Naive thymus-derived CD4-positive, alpha-beta T cell (primary cell): ENCODE measurements around the gene LRRK1. TPM values are rescaled to one million over a fixed set of nuclear protein-coding genes. Genes with fewer than 3 reads are reported as not detected.

Source experiments
- ATAC-seq: fragments of 150-1000 bp; cut with Tn5 transposase; 2 replicates; pipeline ENCODE4 v1.10.0; 2021; ENCODE audit warnings: mild to moderate bottlenecking, moderate library complexity
- CTCF ChIA-PET: fragments of 350-600 bp; sonication (Branson Sonifier 250); formaldehyde crosslinking; loops from one replicate; lab custom pipeline; 2021; ENCODE audit warnings: antibody characterized with exemption; lab: Charles Lee
- POLR2A ChIA-PET: fragments of 350-600 bp; sonication (Branson Sonifier 250); formaldehyde crosslinking; loops from one replicate; lab custom pipeline; 2021; ENCODE audit warnings: antibody characterized with exemption, inconsistent platforms; lab: Charles Lee
- DNase-seq, 9 donors: peaks; one replicate each; pipeline versions ENCODE4 v3.0.0 to v3.0.0-alpha.2; 2020 to 2022; ENCODE audit warnings: mixed read lengths in 1 of 9
- H3K27ac ChIP-seq: one replicate; pipeline ENCODE4 v1.7.0; 2013; ENCODE audit warnings: mild to moderate bottlenecking, low read depth, low read length, moderate library complexity
- H3K27me3 ChIP-seq, 2 donors: one replicate each; pipeline ENCODE4 v1.7.0; 2013; ENCODE audit warnings: low read length in 2 of 2, mild to moderate bottlenecking in 2 of 2, moderate library complexity in 2 of 2; ENCODE audit not compliant: control insufficient read depth in 2 of 2, insufficient read depth in 2 of 2
- H3K36me3 ChIP-seq, 3 experiments: 1 replicate in 2 of 3; 2 replicates in 1 of 3; pipeline ENCODE4 v1.7.0; 2013; ENCODE audit warnings: low read length in 3 of 3, mild to moderate bottlenecking in 3 of 3, moderate library complexity in 1 of 3; ENCODE audit not compliant: insufficient read depth in 3 of 3, control insufficient read depth in 2 of 3
- H3K4me1 ChIP-seq, 2 donors: one replicate each; pipeline ENCODE4 v1.7.0; 2013; ENCODE audit warnings: low read length in 2 of 2, mild to moderate bottlenecking in 2 of 2, moderate library complexity in 1 of 2; ENCODE audit not compliant: control insufficient read depth in 2 of 2, insufficient read depth in 2 of 2
- H3K4me3 ChIP-seq: 2 replicates; pipeline ENCODE4 v1.7.0; 2013; ENCODE audit warnings: mild to moderate bottlenecking, low read length
- H3K9me3 ChIP-seq, 3 experiments: 1 replicate in 2 of 3; 2 replicates in 1 of 3; pipeline ENCODE4 v1.7.0; 2013; ENCODE audit warnings: low read length in 3 of 3; ENCODE audit not compliant: control insufficient read depth in 2 of 3
- H3K27ac Mint-ChIP-seq, 9 donors: one replicate each; pipeline ENCODE4 v1.8.0; 2020 to 2022; ENCODE audit warnings: mixed read lengths in 9 of 9, mild to moderate bottlenecking in 8 of 9, moderate library complexity in 5 of 9, inconsistent platforms in 2 of 9
- H3K27me3 Mint-ChIP-seq, 5 donors: one replicate each; pipeline ENCODE4 v1.8.0; 2021 to 2022; ENCODE audit warnings: mixed read lengths in 5 of 5, mild to moderate bottlenecking in 1 of 5
- H3K36me3 Mint-ChIP-seq, 5 donors: one replicate each; pipeline ENCODE4 v1.8.0; 2020 to 2022; ENCODE audit warnings: mixed read lengths in 5 of 5, mild to moderate bottlenecking in 3 of 5, inconsistent platforms in 1 of 5
- H3K4me1 Mint-ChIP-seq, 7 donors: one replicate each; pipeline ENCODE4 v1.8.0; 2020 to 2022; ENCODE audit warnings: mixed read lengths in 7 of 7, mild to moderate bottlenecking in 3 of 7, inconsistent platforms in 1 of 7
- H3K4me3 Mint-ChIP-seq, 10 donors: one replicate each; pipeline ENCODE4 v1.8.0; 2020 to 2022; ENCODE audit warnings: mild to moderate bottlenecking in 10 of 10, mixed read lengths in 10 of 10, moderate library complexity in 6 of 10, inconsistent platforms in 2 of 10
- H3K9me3 Mint-ChIP-seq, 11 donors: one replicate each; pipeline ENCODE4 v1.8.0; 2020 to 2022; ENCODE audit warnings: mixed read lengths in 11 of 11, mild to moderate bottlenecking in 4 of 11, inconsistent platforms in 1 of 11, moderate library complexity in 1 of 11
- intact Hi-C, 2 donors: fragments of 100-400 bp; cut with micrococcal nuclease; formaldehyde crosslinking; loops; one replicate each; pipeline ENCODE4 v1.15.1; 2023
- polyA plus RNA-seq, 2 donors: library from polyadenylated mRNA; unstranded; fragments of 300-500 nt; fragmentation: Illumina TruSeq; gene quantifications; one replicate each; pipeline ENCODE4 v1.2.3, GENCODE V29; 2021
- total RNA-seq, 6 experiments: library from RNA in 5 of 6; stranded (reverse) in 5 of 6; gene quantifications; 1 replicate in 5 of 6; 2 replicates in 1 of 6; pipeline ENCODE4 v1.2.3 and lab custom pipeline; 2021 to 2026

Gene LRRK1
- total and polyA plus RNA-seq, 7 experiments from 2014 or later, result 0.54 to 15.1 (median 0.60) TPM; not detected in 2

GRCh38 chr15:100878648-100879047 lies 40.5 kb upstream of the LRRK1 start:
- Mint-ChIP-seq H3K27me3 (peaks cover 54 to 80% (median 67%) of the 10 kb centered on the region in 5 donors), H3K4me3 (peak overlapping the region; percentile 57 to 83 (median 69)), H3K36me3 (no peaks in the 10 kb centered on the region), H3K9me3 (peaks cover 0 to 2% (median 0%) of the 10 kb centered on the region in 11 donors), H3K4me1 (peaks cover 0 to 18% (median 14%) of the 10 kb centered on the region in 7 donors), H3K27ac (no peak overlapping the region)
- no peaks in the 10 kb centered on the region for H3K9me3 ChIP-seq
- no peak overlapping the region for H3K27ac ChIP-seq
- no peak overlapping the region for H3K4me3 ChIP-seq
- no peaks in the 10 kb centered on the region for H3K36me3 ChIP-seq
- ATAC-seq (no peak), DNase-seq (no peak)
- ChIA-PET CTCF (no interaction called here), POLR2A (interaction anchor here (0.6 kb wide), 1 partner anchor 483 kb away, joined by 5 read pairs; no protein-coding TSS in a partner anchor)
- intact Hi-C loops, result no loop called here
- no peaks in the 10 kb centered on the region for H3K4me1 ChIP-seq
- H3K27me3 ChIP-seq, result peaks cover 0 to 6% of the 10 kb centered on the region in 2 donors

GRCh38 chr15:100879061-100879463 lies 40.1 kb upstream of the LRRK1 start:
- H3K4me3 ChIP-seq, result no peak overlapping the region
- peak in 1 of 9 donors; percentile 23 for DNase-seq
- ChIA-PET CTCF (no interaction called here), POLR2A (interaction anchor here (0.6 kb wide), 1 partner anchor 483 kb away, joined by 5 read pairs; no protein-coding TSS in a partner anchor)
- no peak overlapping the region for H3K27ac Mint-ChIP-seq
- peak; percentile 16 for ATAC-seq
- no peaks in the 10 kb centered on the region for H3K9me3 ChIP-seq
- peaks cover 0 to 2% (median 0%) of the 10 kb centered on the region in 11 donors for H3K9me3 Mint-ChIP-seq
- H3K27me3 Mint-ChIP-seq, result peaks cover 58 to 83% (median 71%) of the 10 kb centered on the region in 5 donors
- intact Hi-C loops, result no loop called here
- peaks cover 0 to 18% (median 14%) of the 10 kb centered on the region in 7 donors for H3K4me1 Mint-ChIP-seq
- H3K36me3 ChIP-seq, result no peaks in the 10 kb centered on the region
- H3K4me1 ChIP-seq, result no peaks in the 10 kb centered on the region
- no peaks in the 10 kb centered on the region for H3K36me3 Mint-ChIP-seq
- H3K4me3 Mint-ChIP-seq, result peak overlapping the region in 4 of 10 donors; percentile 69 to 83 (median 76)
- no peak overlapping the region for H3K27ac ChIP-seq
- H3K27me3 ChIP-seq, result peaks cover 0 to 6% of the 10 kb centered on the region in 2 donors

DNA sequence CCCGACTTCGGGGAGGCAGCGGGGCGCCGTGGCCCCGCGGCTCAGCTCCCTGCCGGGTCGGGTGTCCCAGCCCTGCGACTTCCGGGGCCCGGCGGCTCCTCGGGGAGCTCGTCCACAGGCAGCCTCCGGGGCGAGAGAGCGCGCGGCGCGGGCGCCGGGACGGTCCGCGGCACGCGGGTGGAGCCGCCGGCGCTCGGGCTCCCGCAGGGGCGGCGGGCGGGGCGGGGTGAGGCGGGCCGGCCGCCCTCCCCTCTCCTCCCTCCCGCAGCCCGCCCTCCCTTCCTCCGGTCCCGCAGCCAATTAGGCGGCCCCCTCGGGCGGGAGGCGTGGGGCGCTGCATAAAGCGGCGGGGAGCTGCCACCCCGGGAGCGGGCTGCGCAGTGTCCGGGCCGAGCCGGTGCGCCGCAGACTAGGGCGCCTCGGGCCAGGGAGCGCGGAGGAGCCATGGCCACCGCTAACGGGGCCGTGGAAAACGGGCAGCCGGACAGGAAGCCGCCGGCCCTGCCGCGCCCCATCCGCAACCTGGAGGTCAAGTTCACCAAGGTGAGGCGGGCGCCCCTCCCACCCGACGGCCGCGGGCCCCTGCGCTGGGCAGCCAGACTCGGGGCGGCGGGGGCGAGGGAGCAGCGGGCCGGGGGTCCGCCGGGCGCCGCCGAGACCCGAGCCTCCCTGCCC lies 39.6 kb upstream of the LRRK1 start, which contains the start of gene ALDH1A3:
TSS of gene ALDH1A3 (plus strand) at position 368 of the 675 bp plus-strand sequence. CDS start at position 445, 77 bp downstream.
- peak in 1 of 9 donors; percentile 34 for DNase-seq
- peak; percentile 40 for ATAC-seq
- no peaks in the 10 kb centered on the region for H3K36me3 Mint-ChIP-seq

DNA sequence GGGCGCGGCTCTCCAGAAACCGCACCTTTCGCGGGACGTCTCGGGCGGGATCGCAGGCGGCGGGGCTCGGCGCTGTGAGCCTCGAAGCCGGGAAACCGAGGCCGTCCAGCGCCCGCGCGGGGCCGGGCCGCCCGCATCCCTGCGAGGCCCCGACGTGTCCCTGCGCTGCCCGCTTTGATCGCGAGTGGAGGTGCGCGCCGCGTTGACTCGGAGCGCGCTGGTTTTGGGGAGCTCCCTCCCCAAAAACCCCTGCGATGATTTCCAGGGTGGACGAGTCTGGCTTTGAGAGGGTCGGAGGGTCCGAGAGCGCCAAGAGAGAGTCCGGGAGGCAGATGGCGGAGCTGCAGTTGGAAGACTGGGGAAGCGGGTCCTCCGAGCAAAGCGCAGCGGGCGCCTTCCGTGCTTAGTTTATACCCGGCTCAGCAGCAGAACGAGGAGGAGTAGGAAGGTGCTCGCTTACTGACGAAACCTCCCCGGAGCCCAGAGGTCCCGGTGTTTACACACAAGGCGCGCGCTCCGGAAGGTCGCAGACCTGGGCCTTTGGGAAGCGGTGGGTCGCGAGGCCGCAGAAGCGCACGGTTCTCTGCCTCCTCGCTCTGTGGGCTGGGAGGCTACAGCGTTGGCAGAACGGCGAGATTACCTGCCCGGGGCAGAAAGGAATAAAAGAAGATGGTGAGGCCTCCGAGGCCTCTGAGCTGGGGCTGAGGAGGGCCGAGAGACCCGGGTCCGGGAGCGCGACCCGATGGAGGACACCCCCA lies 38.8 kb upstream of the LRRK1 start:
- H3K9me3 Mint-ChIP-seq, result peaks cover 0 to 2% (median 0%) of the 10 kb centered on the region in 11 donors
- intact Hi-C loops, result no loop called here
- H3K4me3 ChIP-seq, result no peak overlapping the region
- H3K4me3 Mint-ChIP-seq, result peak overlapping the region in 8 of 10 donors; percentile 33 to 78 (median 60)
- peaks cover 0 to 6% of the 10 kb centered on the region in 2 donors for H3K27me3 ChIP-seq
- no peaks in the 10 kb centered on the region for H3K9me3 ChIP-seq
- POLR2A ChIA-PET, result no interaction called here
- peaks cover 71 to 83% (median 82%) of the 10 kb centered on the region in 5 donors for H3K27me3 Mint-ChIP-seq
- no peak overlapping the region for H3K27ac ChIP-seq
- no peaks in the 10 kb centered on the region for H3K4me1 ChIP-seq
- H3K27ac Mint-ChIP-seq, result no peak overlapping the region
- ATAC-seq (no peak), DNase-seq (no peak)
- no peaks in the 10 kb centered on the region for H3K36me3 ChIP-seq
- no peaks in the 10 kb centered on the region for H3K36me3 Mint-ChIP-seq
- CTCF ChIA-PET, result no interaction called here
- peaks cover 0 to 18% (median 14%) of the 10 kb centered on the region in 7 donors for H3K4me1 Mint-ChIP-seq

More for the DNA sequence above, 39.6 kb upstream of the LRRK1 start, which contains the start of gene ALDH1A3:
- Histone ChIP-seq H3K9me3 (no peaks in the 10 kb centered on the region), H3K27me3 (peaks cover 0 to 6% of the 10 kb centered on the region in 2 donors), H3K27ac (no peak within 1 kb of the TSS), H3K4me3 (no peak within 1 kb of the TSS), H3K36me3 (no peaks in the 10 kb centered on the region), H3K4me1 (no peaks in the 10 kb centered on the region)
- Mint-ChIP-seq H3K27me3 (peaks cover 64 to 85% (median 75%) of the 10 kb centered on the region in 5 donors), H3K27ac (no peak within 1 kb of the TSS), H3K9me3 (peaks cover 0 to 2% (median 0%) of the 10 kb centered on the region in 11 donors), H3K4me3 (peak within 1 kb of the TSS; percentile 57 to 83 (median 69)), H3K4me1 (peaks cover 0 to 18% (median 14%) of the 10 kb centered on the region in 7 donors)
- POLR2A ChIA-PET, result no interaction called here
- intact Hi-C loops, result no loop called here
- CTCF ChIA-PET, result no interaction called here

GRCh38 chr15:100880897-100881242 lies 38.3 kb upstream of the LRRK1 start:
- H3K36me3 Mint-ChIP-seq, result no peaks in the 10 kb centered on the region
- Histone ChIP-seq H3K9me3 (no peaks in the 10 kb centered on the region), H3K27me3 (peaks cover 0 to 6% of the 10 kb centered on the region in 2 donors), H3K27ac (no peak overlapping the region), H3K4me1 (no peaks in the 10 kb centered on the region), H3K36me3 (no peaks in the 10 kb centered on the region), H3K4me3 (no peak overlapping the region)
- ATAC-seq (no peak), DNase-seq (no peak)
- intact Hi-C loops, result no loop called here
- peaks cover 0 to 18% (median 14%) of the 10 kb centered on the region in 7 donors for H3K4me1 Mint-ChIP-seq
- peaks cover 76 to 85% (median 82%) of the 10 kb centered on the region in 5 donors for H3K27me3 Mint-ChIP-seq
- peak overlapping the region; percentile 5 to 78 (median 58) for H3K4me3 Mint-ChIP-seq
- no peak overlapping the region for H3K27ac Mint-ChIP-seq
- H3K9me3 Mint-ChIP-seq, result peaks cover 0 to 2% (median 0%) of the 10 kb centered on the region in 11 donors
- POLR2A ChIA-PET, result no interaction called here
- CTCF ChIA-PET, result no interaction called here

GRCh38 chr15:100881573-100882336 lies 37.4 kb upstream of the LRRK1 start:
- DNase-seq, result no peak
- Mint-ChIP-seq H3K27me3 (peaks cover 71 to 85% (median 80%) of the 10 kb centered on the region in 5 donors), H3K4me3 (peak overlapping the region in 3 of 10 donors; percentile 63 to 78 (median 63)), H3K36me3 (no peaks in the 10 kb centered on the region), H3K9me3 (peaks cover 0 to 2% (median 0%) of the 10 kb centered on the region in 11 donors), H3K4me1 (peaks cover 0 to 18% (median 14%) of the 10 kb centered on the region in 7 donors), H3K27ac (no peak overlapping the region)
- Histone ChIP-seq H3K4me1 (no peaks in the 10 kb centered on the region), H3K9me3 (no peaks in the 10 kb centered on the region), H3K4me3 (no peak overlapping the region), H3K27ac (no peak overlapping the region), H3K36me3 (no peaks in the 10 kb centered on the region), H3K27me3 (peaks cover 0 to 6% of the 10 kb centered on the region in 2 donors)
- ATAC-seq, result no peak
- POLR2A ChIA-PET, result no interaction called here
- CTCF ChIA-PET, result no interaction called here
- intact Hi-C loops, result no loop called here
